Thymus (tissue), 11 donors: ENCODE results near the gene CDK8. TPM values are rescaled to one million over a fixed set of nuclear protein-coding genes. Genes with fewer than 3 reads are reported as not detected.

Experiments used
- DNase-seq, 9 donors: peaks; one replicate each; pipeline ENCODE4 v3.0.0-alpha.2; 2013; ENCODE audit warnings: low spot score in 9 of 9, low read depth in 6 of 9, missing footprints in 1 of 9
- H3K27ac ChIP-seq, 2 donors: one replicate each; pipeline ENCODE4 v1.5.1; 2013; ENCODE audit warnings: control low read depth in 1 of 2, low read depth in 1 of 2, low read length in 1 of 2, mild to moderate bottlenecking in 1 of 2, moderate library complexity in 1 of 2
- H3K27me3 ChIP-seq, 2 donors: one replicate each; pipeline ENCODE4 v1.5.1; 2013; ENCODE audit warnings: low read length in 1 of 2; ENCODE audit not compliant: control insufficient read depth in 2 of 2, insufficient read depth in 1 of 2
- H3K36me3 ChIP-seq, 2 donors: one replicate each; pipeline ENCODE4 v1.5.1; 2013; ENCODE audit warnings: low read length in 1 of 2, mild to moderate bottlenecking in 1 of 2, moderate library complexity in 1 of 2; ENCODE audit not compliant: control insufficient read depth in 2 of 2, insufficient read depth in 2 of 2
- H3K4me1 ChIP-seq, 2 donors: one replicate each; pipeline ENCODE4 v1.5.1; 2013; ENCODE audit warnings: low read length in 2 of 2; ENCODE audit not compliant: control insufficient read depth in 2 of 2, insufficient read depth in 2 of 2
- H3K4me3 ChIP-seq, 2 donors: one replicate each; pipeline ENCODE4 v1.5.1; 2013; ENCODE audit warnings: low read length in 2 of 2, control low read depth in 1 of 2, mild to moderate bottlenecking in 1 of 2
- H3K9me3 ChIP-seq, 2 donors: one replicate each; pipeline ENCODE4 v1.5.1; 2013; ENCODE audit warnings: low read length in 1 of 2, mild to moderate bottlenecking in 1 of 2; ENCODE audit not compliant: control insufficient read depth in 2 of 2, insufficient read depth in 1 of 2
- WGBS: extraction: QIAGEN DNeasy Blood & Tissue Kit; methylation state at CpG from one replicate; pipeline ENCODE4 v1.1.7; 2013; 5-methylcytosine and 5-hydroxymethylcytosine counted together
- polyA plus RNA-seq: library from polyadenylated mRNA; stranded (reverse); fragments of 200-250 nt; gene quantifications from one replicate; pipeline ENCODE4 v1.2.3, GENCODE V29; 2013
- total RNA-seq: library from RNA; stranded (reverse); fragments of 120-200 nt; gene quantifications from one replicate; pipeline ENCODE4 v1.2.4, GENCODE V29; 2013
- donor health status: healthy.

Gene CDK8
- total and polyA plus RNA-seq, 2 donors = 12.0 to 23.8 TPM

- Histone ChIP-seq H3K4me1 (no peaks in the 10 kb centered on the region), H3K36me3 (no peaks in the 10 kb centered on the region), H3K4me3 (no peak overlapping the region), H3K27me3 (no peaks in the 10 kb centered on the region), H3K9me3 (no peaks in the 10 kb centered on the region), H3K27ac (no peak overlapping the region)
- 97% methylated on average over 5 of the region's 5 CpGs for WGBS
- DNase-seq = no peak
These were observed 81.2 kb downstream of the CDK8 start for GRCh38 chr13:26335158-26335557.

GRCh38 chr13:26340807-26341206, 86.9 kb downstream of the CDK8 start:
- H3K27ac ChIP-seq = no peak overlapping the region
- H3K4me3 ChIP-seq = no peak overlapping the region

GRCh38 chr13:26342898-26343297, 89.0 kb downstream of the CDK8 start:
- DNase-seq = no peak
- Histone ChIP-seq H3K27me3 (no peaks in the 10 kb centered on the region), H3K27ac (no peak overlapping the region), H3K4me1 (no peaks in the 10 kb centered on the region), H3K4me3 (no peak overlapping the region), H3K36me3 (peaks cover 0 to 4% of the 10 kb centered on the region in 2 donors), H3K9me3 (no peaks in the 10 kb centered on the region)
- WGBS = 99% methylated on average over 5 of the region's 5 CpGs

More at GRCh38 chr13:26340807-26341206, 86.9 kb downstream of the CDK8 start:
- H3K9me3 ChIP-seq = no peaks in the 10 kb centered on the region
- DNase-seq = no peak
- no peaks in the 10 kb centered on the region for H3K27me3 ChIP-seq
- WGBS = 88% methylated on average over 2 of the region's 2 CpGs
- peaks cover 0 to 4% of the 10 kb centered on the region in 2 donors for H3K36me3 ChIP-seq
- H3K4me1 ChIP-seq = no peaks in the 10 kb centered on the region

GRCh38 chr13:26343816-26344215, 89.9 kb downstream of the CDK8 start:
- Histone ChIP-seq H3K27ac (no peak overlapping the region), H3K9me3 (no peaks in the 10 kb centered on the region), H3K27me3 (no peaks in the 10 kb centered on the region), H3K4me1 (no peaks in the 10 kb centered on the region), H3K4me3 (no peak overlapping the region), H3K36me3 (peaks cover 0 to 4% of the 10 kb centered on the region in 2 donors)
- DNase-seq = no peak

- no peak overlapping the region for H3K27ac ChIP-seq
- peaks cover 0 to 4% of the 10 kb centered on the region in 2 donors for H3K36me3 ChIP-seq
- no peaks in the 10 kb centered on the region for H3K27me3 ChIP-seq
- H3K9me3 ChIP-seq = no peaks in the 10 kb centered on the region
- no peak for DNase-seq
- WGBS = 98% methylated on average over 4 of the region's 4 CpGs
- H3K4me3 ChIP-seq = no peak overlapping the region
- no peaks in the 10 kb centered on the region for H3K4me1 ChIP-seq
These were observed 91.1 kb downstream of the CDK8 start for GRCh38 chr13:26344980-26345379.

GRCh38 chr13:26348966-26349365, 95.0 kb downstream of the CDK8 start:
- WGBS = 95% methylated on average over 3 of the region's 3 CpGs
- H3K9me3 ChIP-seq = no peaks in the 10 kb centered on the region
- H3K27me3 ChIP-seq = no peaks in the 10 kb centered on the region
- DNase-seq = no peak
- no peak overlapping the region for H3K27ac ChIP-seq
- H3K4me3 ChIP-seq = no peak overlapping the region
- peaks cover 3 to 4% of the 10 kb centered on the region in 2 donors for H3K36me3 ChIP-seq
- no peaks in the 10 kb centered on the region for H3K4me1 ChIP-seq

GRCh38 chr13:26362261-26362660, 108.3 kb downstream of the CDK8 start:
- no peak for DNase-seq
- 98% methylated on average over 2 of the region's 2 CpGs for WGBS
- H3K4me3 ChIP-seq = no peak overlapping the region
- H3K36me3 ChIP-seq = no peaks in the 10 kb centered on the region
- H3K4me1 ChIP-seq = no peaks in the 10 kb centered on the region
- H3K9me3 ChIP-seq = no peaks in the 10 kb centered on the region
- H3K27me3 ChIP-seq = no peaks in the 10 kb centered on the region
- H3K27ac ChIP-seq = no peak overlapping the region

GRCh38 chr13:26370553-26370952, 116.6 kb downstream of the CDK8 start:
- H3K27me3 ChIP-seq = no peaks in the 10 kb centered on the region
- no peak overlapping the region for H3K27ac ChIP-seq
- no peak for DNase-seq
- 99% methylated on average over 2 of the region's 2 CpGs for WGBS
- no peak overlapping the region for H3K4me3 ChIP-seq
- H3K36me3 ChIP-seq = no peaks in the 10 kb centered on the region
- H3K4me1 ChIP-seq = peaks cover 4 to 6% of the 10 kb centered on the region in 2 donors
- H3K9me3 ChIP-seq = no peaks in the 10 kb centered on the region

- Histone ChIP-seq H3K36me3 (no peaks in the 10 kb centered on the region), H3K27me3 (no peaks in the 10 kb centered on the region), H3K27ac (peak overlapping the region in 1 of 2 donors; percentile 31), H3K4me3 (no peak overlapping the region), H3K4me1 (peaks cover 4 to 6% of the 10 kb centered on the region in 2 donors), H3K9me3 (no peaks in the 10 kb centered on the region)
- DNase-seq = peak in 7 of 9 donors; percentile 8 to 61 (median 18)
- WGBS = 12% methylated on average over 2 of the region's 2 CpGs
These were observed 118.8 kb downstream of the CDK8 start for GRCh38 chr13:26372747-26373146.

GRCh38 chr13:26376430-26376829, 122.5 kb downstream of the CDK8 start:
- H3K9me3 ChIP-seq = no peaks in the 10 kb centered on the region
- no peak overlapping the region for H3K4me3 ChIP-seq
- H3K27ac ChIP-seq = no peak overlapping the region
- peaks cover 4 to 6% of the 10 kb centered on the region in 2 donors for H3K4me1 ChIP-seq
- no peak for DNase-seq
- H3K27me3 ChIP-seq = no peaks in the 10 kb centered on the region
- no peaks in the 10 kb centered on the region for H3K36me3 ChIP-seq
